ENCODE results near the gene THTPA.
"Not testable (repeated sequence)": the region's sequence is repeated elsewhere in the genome, so short reads cannot be mapped to it uniquely, and the experiment has no call there.

Gene THTPA

GRCh38 chr14:23533652-23534435 lies 22.2 kb upstream of the THTPA start:
- no peak for DNase-seq (ENCODE audit: low spot score)

- DNase-seq (ENCODE audit: low spot score), result no peak
Measured at GRCh38 chr14:23535943-23536342, 20.1 kb upstream of the THTPA start.

GRCh38 chr14:23536494-23536893 lies 19.6 kb upstream of the THTPA start:
- DNase-seq (ENCODE audit: low spot score), result no peak

- not testable (repeated sequence) for DNase-seq (ENCODE audit: low spot score)
Measured at GRCh38 chr14:23536906-23537305, 19.2 kb upstream of the THTPA start.

- no peak for DNase-seq (ENCODE audit: low spot score)
Measured at GRCh38 chr14:23537351-23538049, 18.6 kb upstream of the THTPA start.

GRCh38 chr14:23538050-23538718 lies 17.9 kb upstream of the THTPA start:
- DNase-seq (ENCODE audit: low spot score), result no peak

GRCh38 chr14:23538785-23539184 lies 17.3 kb upstream of the THTPA start:
- no peak for DNase-seq (ENCODE audit: low spot score)

- peak; percentile 70 for DNase-seq (ENCODE audit: low spot score)
Measured at GRCh38 chr14:23539248-23540140, 16.6 kb upstream of the THTPA start.

GRCh38 chr14:23540141-23540469 lies 16.0 kb upstream of the THTPA start:
- DNase-seq (ENCODE audit: low spot score), result no peak

GRCh38 chr14:23542261-23542660 lies 13.8 kb upstream of the THTPA start:
- DNase-seq (ENCODE audit: low spot score), result no peak

- no peak for DNase-seq (ENCODE audit: low spot score)
Measured at GRCh38 chr14:23543403-23543802, 12.7 kb upstream of the THTPA start.

GRCh38 chr14:23544511-23545447 lies 11.3 kb upstream of the THTPA start:
- DNase-seq (ENCODE audit: low spot score), result no peak

- DNase-seq (ENCODE audit: low spot score), result no peak
Measured at GRCh38 chr14:23545740-23546365, 10.2 kb upstream of the THTPA start.

GRCh38 chr14:23546450-23547035 lies 9.5 kb upstream of the THTPA start:
- no peak for DNase-seq (ENCODE audit: low spot score)

- no peak for DNase-seq (ENCODE audit: low spot score)
Measured at GRCh38 chr14:23547924-23548323, 8.1 kb upstream of the THTPA start.

GRCh38 chr14:23548351-23549318 lies 7.4 kb upstream of the THTPA start:
- DNase-seq (ENCODE audit: low spot score), result no peak

- no peak for DNase-seq (ENCODE audit: low spot score)
Measured at GRCh38 chr14:23550131-23550811, 5.8 kb upstream of the THTPA start.

- no peak for DNase-seq (ENCODE audit: low spot score)
Measured at GRCh38 chr14:23550812-23551265, 5.2 kb upstream of the THTPA start.

All from germinal center (tissue), 1 donor.